HepG2 (cell line): ENCODE measurements around the gene BCL6B. TPM values are rescaled to one million over a fixed set of nuclear protein-coding genes. Genes with fewer than 3 reads are reported as not detected.

Experiments
- ARID4A ChIP-seq: sonication (generic); formaldehyde crosslinking; IDR thresholded peaks from 2 replicates; pipeline ENCODE4 v1.5.0; 2020; ENCODE audit warnings: mild to moderate bottlenecking, missing genetic modification reagents, borderline replicate concordance
- CREM ChIP-seq, 2 experiments: sonication (generic) in 1 of 2; formaldehyde crosslinking in 1 of 2; IDR thresholded peaks; 2 replicates each; pipeline versions ENCODE4 v1.4.0 to v1.6.1; 2016 to 2020; ENCODE audit warnings: antibody characterized with exemption in 1 of 2, mild to moderate bottlenecking in 1 of 2, missing genetic modification reagents in 1 of 2
- FOXA3 ChIP-seq: IDR thresholded peaks from 2 replicates; pipeline ENCODE4 v1.6.1; 2016; ENCODE audit warnings: missing genetic modification reagents, missing compliant biosample characterization
- FOXJ3 ChIP-seq: sonication (generic); formaldehyde crosslinking; IDR thresholded peaks from 2 replicates; pipeline ENCODE4 v1.4.0; 2020; ENCODE audit warnings: missing genetic modification reagents, mild to moderate bottlenecking, borderline replicate concordance
- NCOA2 ChIP-seq: sonication (generic); formaldehyde crosslinking; IDR thresholded peaks from 2 replicates; pipeline ENCODE4 v1.8.0; 2022; ENCODE audit warnings: inconsistent platforms
- NCOA5 ChIP-seq: sonication (generic); formaldehyde crosslinking; IDR thresholded peaks from 2 replicates; pipeline ENCODE4 v1.4.0; 2020; ENCODE audit warnings: missing genetic modification reagents
- TERF1 ChIP-seq: sonication (generic); formaldehyde crosslinking; IDR thresholded peaks from 2 replicates; pipeline ENCODE4 v1.8.0; 2022; ENCODE audit warnings: mild to moderate bottlenecking, missing genetic modification reagents, moderate library complexity
- ZFP1 ChIP-seq: IDR thresholded peaks from 2 replicates; pipeline ENCODE4 v1.6.1; 2016
- ZNF205 ChIP-seq: IDR thresholded peaks from 2 replicates; pipeline ENCODE4 v1.6.1; 2018; ENCODE audit warnings: missing biosample characterization, missing genetic modification reagents
- ZNF777 ChIP-seq: sonication (generic); formaldehyde crosslinking; IDR thresholded peaks from 2 replicates; pipeline ENCODE4 v1.4.0; 2020; ENCODE audit warnings: missing genetic modification reagents
- ZNF850 ChIP-seq: sonication (generic); formaldehyde crosslinking; conservative IDR thresholded peaks from 2 replicates; pipeline ENCODE4 v1.9.0; 2021; ENCODE audit warnings: mild to moderate bottlenecking, missing genetic modification reagents
- polyA plus RNA-seq, 8 experiments: library from polyadenylated mRNA; depleted of rRNA in 3 of 8; stranded (reverse) in 7 of 8; unstranded in 1 of 8; fragments of >200 nt; fragmentation: Illumina TruSeq in 4 of 8; extraction: Trizol in 4 of 8; gene quantifications; 2 replicates each; pipeline versions ENCODE4 v1.2.1 to v1.2.3, GENCODE V29; 2011 to 2016; ENCODE audit warnings: low read depth in 4 of 8, missing spikeins in 1 of 8, mixed read lengths in 1 of 8; ENCODE audit not compliant: insufficient read depth in 1 of 8
- total RNA-seq, 5 experiments: library from RNA; depleted of rRNA; stranded (reverse); fragments of >200 nt; fragmentation: Illumina TruSeq; extraction: Trizol; gene quantifications; 2 replicates each; pipeline ENCODE4 v1.2.3, GENCODE V29; 2016; ENCODE audit warnings: low read depth in 1 of 5
- TF ChIP-seq, protein P1 (sequence below), 2 experiments: fragments of 450-650 bp in 1 of 2; sonication (generic) in 1 of 2; formaldehyde crosslinking; IDR thresholded peaks; 2 replicates each; pipeline versions ENCODE4 v1.5.0 to v1.8.0; 2020 to 2022; ENCODE audit warnings: mild to moderate bottlenecking in 1 of 2, missing genetic modification reagents in 1 of 2
- TF ChIP-seq, protein P2 (sequence below): sonication (generic); formaldehyde crosslinking; conservative IDR thresholded peaks from 2 replicates; pipeline ENCODE4 v1.4.0; 2020; ENCODE audit warnings: missing genetic modification reagents
- TF ChIP-seq, protein P3 (sequence below): sonication (generic); formaldehyde crosslinking; IDR thresholded peaks from 2 replicates; pipeline ENCODE4 v1.4.0; 2020; ENCODE audit warnings: missing genetic modification reagents; ENCODE audit errors: not compliant biosample characterization

BCL6B gene
- total and polyA plus RNA-seq, 2 of the 13 experiments (the other 11 are each of a cell fraction or from before 2014, with no cell fraction given): not detected

- TF ChIP-seq ARID4A (CRISPR knock-in tag): no peak
- no peak for TF ChIP-seq TERF1 (CRISPR knock-in tag)
- TF ChIP-seq ZNF205: no peak
- no peak for TF ChIP-seq FOXA3 (CRISPR knock-in tag)
- no peak for TF ChIP-seq FOXJ3 (CRISPR knock-in tag)
- TF ChIP-seq NCOA2: 0 out of 2 replicates have a peak, but pooled peaks have one; percentile 21
- TF ChIP-seq NCOA5 (CRISPR knock-in tag): no peak
- TF ChIP-seq ZNF850 (CRISPR knock-in tag): no peak
- TF ChIP-seq CREM (IDR thresholded peaks at IDR 0.05): no peak
- TF ChIP-seq CREM (CRISPR knock-in tag; IDR thresholded peaks at IDR 0.05): no peak
- TF ChIP-seq ZFP1 (CRISPR knock-in tag): 0 out of 2 replicates have a peak, but pooled peaks have one; percentile 9
- TF ChIP-seq, protein P1, sequence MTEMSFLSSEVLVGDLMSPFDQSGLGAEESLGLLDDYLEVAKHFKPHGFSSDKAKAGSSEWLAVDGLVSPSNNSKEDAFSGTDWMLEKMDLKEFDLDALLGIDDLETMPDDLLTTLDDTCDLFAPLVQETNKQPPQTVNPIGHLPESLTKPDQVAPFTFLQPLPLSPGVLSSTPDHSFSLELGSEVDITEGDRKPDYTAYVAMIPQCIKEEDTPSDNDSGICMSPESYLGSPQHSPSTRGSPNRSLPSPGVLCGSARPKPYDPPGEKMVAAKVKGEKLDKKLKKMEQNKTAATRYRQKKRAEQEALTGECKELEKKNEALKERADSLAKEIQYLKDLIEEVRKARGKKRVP (CRISPR knock-in tag; IDR thresholded peaks at IDR 0.05): no peak
- TF ChIP-seq, protein P2, sequence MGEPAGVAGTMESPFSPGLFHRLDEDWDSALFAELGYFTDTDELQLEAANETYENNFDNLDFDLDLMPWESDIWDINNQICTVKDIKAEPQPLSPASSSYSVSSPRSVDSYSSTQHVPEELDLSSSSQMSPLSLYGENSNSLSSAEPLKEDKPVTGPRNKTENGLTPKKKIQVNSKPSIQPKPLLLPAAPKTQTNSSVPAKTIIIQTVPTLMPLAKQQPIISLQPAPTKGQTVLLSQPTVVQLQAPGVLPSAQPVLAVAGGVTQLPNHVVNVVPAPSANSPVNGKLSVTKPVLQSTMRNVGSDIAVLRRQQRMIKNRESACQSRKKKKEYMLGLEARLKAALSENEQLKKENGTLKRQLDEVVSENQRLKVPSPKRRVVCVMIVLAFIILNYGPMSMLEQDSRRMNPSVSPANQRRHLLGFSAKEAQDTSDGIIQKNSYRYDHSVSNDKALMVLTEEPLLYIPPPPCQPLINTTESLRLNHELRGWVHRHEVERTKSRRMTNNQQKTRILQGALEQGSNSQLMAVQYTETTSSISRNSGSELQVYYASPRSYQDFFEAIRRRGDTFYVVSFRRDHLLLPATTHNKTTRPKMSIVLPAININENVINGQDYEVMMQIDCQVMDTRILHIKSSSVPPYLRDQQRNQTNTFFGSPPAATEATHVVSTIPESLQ (CRISPR knock-in tag): no peak
- no peak for TF ChIP-seq ZNF777 (CRISPR knock-in tag)
- TF ChIP-seq, protein P3, sequence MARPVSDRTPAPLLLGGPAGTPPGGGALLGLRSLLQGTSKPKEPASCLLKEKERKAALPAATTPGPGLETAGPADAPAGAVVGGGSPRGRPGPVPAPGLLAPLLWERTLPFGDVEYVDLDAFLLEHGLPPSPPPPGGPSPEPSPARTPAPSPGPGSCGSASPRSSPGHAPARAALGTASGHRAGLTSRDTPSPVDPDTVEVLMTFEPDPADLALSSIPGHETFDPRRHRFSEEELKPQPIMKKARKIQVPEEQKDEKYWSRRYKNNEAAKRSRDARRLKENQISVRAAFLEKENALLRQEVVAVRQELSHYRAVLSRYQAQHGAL (CRISPR knock-in tag): no peak
These were observed 23.4 kb downstream of the BCL6B start (continued) for GRCh38 chr17:7046127-7046724.
